HFFc6 (cell line): Measurements from ENCODE around the gene ADGRB3. TPM values are rescaled to one million over a fixed set of nuclear protein-coding genes. Genes with fewer than 3 reads are reported as not detected.

Experiments used
- DNase-seq: peaks from one replicate; pipeline ENCODE4 v3.0.0-alpha.2; 2018
- H3K27ac Mint-ChIP-seq: 2 replicates; pipeline ENCODE4 v1.8.0; 2020; ENCODE audit warnings: mild to moderate bottlenecking, mixed read lengths
- H3K27me3 Mint-ChIP-seq: 2 replicates; pipeline ENCODE4 v1.8.0; 2021; ENCODE audit warnings: mild to moderate bottlenecking, moderate library complexity, mixed read lengths; ENCODE audit not compliant: insufficient read depth
- H3K36me3 Mint-ChIP-seq: 2 replicates; pipeline ENCODE4 v1.8.0; 2021; ENCODE audit warnings: low read depth, mixed read lengths
- H3K4me1 Mint-ChIP-seq: 2 replicates; pipeline ENCODE4 v1.8.0; 2020; ENCODE audit warnings: low read depth, mixed read lengths
- H3K4me3 Mint-ChIP-seq: 2 replicates; pipeline ENCODE4 v1.8.0; 2020; ENCODE audit warnings: mild to moderate bottlenecking, moderate library complexity, mixed read lengths
- H3K9me3 Mint-ChIP-seq: 2 replicates; pipeline ENCODE4 v1.8.0; 2020; ENCODE audit warnings: mild to moderate bottlenecking, mixed read lengths
- total RNA-seq, 6 experiments: library from RNA; stranded (reverse); fragmentation: NEBNext Ultra II Directional; extraction: Animal tissue kit (Norgen Biotek cat#: 25700); gene quantifications; 2 replicates in 1 of 6; 3 replicates in 5 of 6; pipeline ENCODE4 v1.2.3, GENCODE V29; 2021
- TF ChIP-seq, protein P1 (sequence below): fragments of 200-600 bp; sonication (generic); IDR thresholded peaks from 2 replicates; pipeline ENCODE4 v1.5.0; 2021; ENCODE audit warnings: antibody characterized with exemption, mild to moderate bottlenecking

The ADGRB3 gene
- total RNA-seq, 6 experiments from 2014 or later, result 0.05 to 0.07 (median 0.05) TPM; not detected in 3

DNA sequence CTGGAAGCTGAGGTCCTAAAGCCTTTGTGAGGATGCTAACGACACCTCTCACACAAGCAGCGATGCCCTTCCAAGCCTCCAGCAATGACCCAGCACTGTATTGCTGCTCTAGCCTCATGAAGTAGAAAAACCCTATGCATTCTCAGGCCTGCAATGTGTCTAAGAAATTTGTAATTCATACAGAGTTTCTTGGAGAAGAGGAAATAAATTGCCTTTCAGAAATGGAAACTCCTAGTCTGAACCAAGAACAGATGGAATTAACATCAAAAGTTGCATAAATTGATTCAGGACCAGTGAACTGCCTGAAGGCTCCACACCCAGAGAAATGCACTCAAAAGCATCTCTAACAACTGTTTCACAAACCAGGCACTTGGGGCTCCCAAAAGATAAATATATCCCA lies 353.6 kb downstream of the ADGRB3 start:
- peaks cover 24% of the 10 kb centered on the region for H3K9me3 Mint-ChIP-seq
- no peaks in the 10 kb centered on the region for H3K4me1 Mint-ChIP-seq
- H3K27me3 Mint-ChIP-seq, result no peaks in the 10 kb centered on the region
- H3K4me3 Mint-ChIP-seq, result no peak overlapping the region
- no peak for DNase-seq
- H3K27ac Mint-ChIP-seq, result no peak overlapping the region
- no peaks in the 10 kb centered on the region for H3K36me3 Mint-ChIP-seq
- TF ChIP-seq, protein P1, sequence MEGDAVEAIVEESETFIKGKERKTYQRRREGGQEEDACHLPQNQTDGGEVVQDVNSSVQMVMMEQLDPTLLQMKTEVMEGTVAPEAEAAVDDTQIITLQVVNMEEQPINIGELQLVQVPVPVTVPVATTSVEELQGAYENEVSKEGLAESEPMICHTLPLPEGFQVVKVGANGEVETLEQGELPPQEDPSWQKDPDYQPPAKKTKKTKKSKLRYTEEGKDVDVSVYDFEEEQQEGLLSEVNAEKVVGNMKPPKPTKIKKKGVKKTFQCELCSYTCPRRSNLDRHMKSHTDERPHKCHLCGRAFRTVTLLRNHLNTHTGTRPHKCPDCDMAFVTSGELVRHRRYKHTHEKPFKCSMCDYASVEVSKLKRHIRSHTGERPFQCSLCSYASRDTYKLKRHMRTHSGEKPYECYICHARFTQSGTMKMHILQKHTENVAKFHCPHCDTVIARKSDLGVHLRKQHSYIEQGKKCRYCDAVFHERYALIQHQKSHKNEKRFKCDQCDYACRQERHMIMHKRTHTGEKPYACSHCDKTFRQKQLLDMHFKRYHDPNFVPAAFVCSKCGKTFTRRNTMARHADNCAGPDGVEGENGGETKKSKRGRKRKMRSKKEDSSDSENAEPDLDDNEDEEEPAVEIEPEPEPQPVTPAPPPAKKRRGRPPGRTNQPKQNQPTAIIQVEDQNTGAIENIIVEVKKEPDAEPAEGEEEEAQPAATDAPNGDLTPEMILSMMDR, result no peak

DNA sequence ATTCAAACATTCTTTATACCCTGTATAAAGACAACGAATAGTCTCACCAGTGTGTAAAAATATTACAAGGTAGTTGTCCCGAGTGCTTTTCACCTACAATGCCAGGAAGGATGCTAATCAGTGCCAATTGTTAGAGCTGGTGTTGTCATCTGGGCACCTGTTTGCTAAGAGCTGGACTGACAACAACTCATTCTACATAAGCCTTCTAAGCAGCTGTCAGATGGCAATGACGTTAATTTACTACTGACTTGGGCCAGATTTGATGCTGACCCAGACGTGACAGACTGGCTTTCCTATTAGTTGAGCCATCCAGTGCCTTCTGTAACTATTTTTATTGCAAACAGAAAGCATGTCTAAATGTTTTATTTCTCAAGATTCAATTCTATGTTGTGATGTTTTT lies 355.2 kb downstream of the ADGRB3 start:
- no peak for DNase-seq
- Mint-ChIP-seq H3K36me3 (no peaks in the 10 kb centered on the region), H3K27ac (no peak overlapping the region), H3K4me1 (no peaks in the 10 kb centered on the region), H3K27me3 (no peaks in the 10 kb centered on the region), H3K4me3 (no peak overlapping the region), H3K9me3 (peaks cover 23% of the 10 kb centered on the region)
- TF ChIP-seq, protein P1, result no peak

DNA sequence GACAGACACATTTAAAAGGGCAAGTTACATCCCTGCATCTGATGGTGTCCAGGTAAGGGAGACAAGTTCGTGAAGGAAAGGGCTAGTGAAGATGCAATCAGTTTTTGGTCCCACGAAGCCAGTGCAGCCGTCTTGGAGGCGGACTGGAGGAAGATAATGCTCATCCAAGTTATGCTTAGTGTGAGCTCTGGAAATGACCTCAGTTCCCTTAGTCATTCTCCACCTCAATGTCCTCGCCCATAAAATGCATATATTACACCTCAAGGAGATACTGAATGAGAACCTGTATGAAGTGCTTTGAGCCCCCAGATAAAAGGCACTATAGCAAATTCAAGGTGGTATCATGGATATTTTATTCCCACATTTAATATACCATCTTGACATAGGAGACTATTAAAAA lies 358.8 kb downstream of the ADGRB3 start:
- no peak for DNase-seq
- Mint-ChIP-seq H3K36me3 (no peaks in the 10 kb centered on the region), H3K9me3 (peaks cover 30% of the 10 kb centered on the region), H3K27me3 (no peaks in the 10 kb centered on the region), H3K27ac (no peak overlapping the region), H3K4me1 (no peaks in the 10 kb centered on the region), H3K4me3 (no peak overlapping the region)
- TF ChIP-seq, protein P1, result no peak

DNA sequence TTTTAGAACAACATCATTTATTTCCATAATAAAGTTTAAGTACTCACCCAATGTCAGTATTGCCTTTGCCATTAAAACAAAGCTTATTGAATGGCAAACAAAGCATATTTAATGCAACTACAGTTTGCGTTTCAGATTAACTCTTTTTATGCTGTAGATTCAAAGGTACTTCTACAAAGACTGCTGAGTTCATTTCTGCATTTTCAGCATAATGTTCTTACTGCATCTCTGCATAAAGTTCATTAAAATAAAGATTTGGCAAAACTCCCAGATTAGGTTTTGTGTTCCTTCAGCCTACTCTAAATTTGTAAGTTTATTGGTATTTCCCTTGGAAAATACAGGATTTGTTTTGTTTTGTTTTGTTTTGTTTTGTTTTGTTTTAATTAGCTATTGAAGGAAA lies 359.4 kb downstream of the ADGRB3 start:
- Mint-ChIP-seq H3K36me3 (no peaks in the 10 kb centered on the region), H3K4me1 (no peaks in the 10 kb centered on the region), H3K27me3 (no peaks in the 10 kb centered on the region), H3K4me3 (no peak overlapping the region), H3K27ac (no peak overlapping the region), H3K9me3 (peaks cover 30% of the 10 kb centered on the region)
- TF ChIP-seq, protein P1, result no peak
- no peak for DNase-seq

DNA sequence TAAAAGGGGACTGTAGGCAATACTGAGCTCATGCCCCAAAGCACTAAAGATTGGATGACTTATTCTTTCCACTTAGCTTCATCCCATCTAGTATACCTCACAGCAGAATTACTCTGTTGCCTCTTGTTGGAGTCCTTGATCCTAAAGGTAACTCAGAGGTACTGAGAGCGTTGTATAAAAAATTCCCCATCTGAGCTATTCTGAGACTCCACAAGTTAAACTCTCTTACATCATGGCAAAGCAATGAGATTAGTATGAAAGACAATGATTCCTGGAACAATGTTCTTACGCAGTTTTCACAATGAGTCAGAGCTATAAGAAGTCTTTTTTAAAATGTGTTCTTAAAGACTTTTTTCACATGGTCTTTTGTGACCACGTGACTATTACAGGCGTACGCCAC lies 370.1 kb downstream of the ADGRB3 start:
- no peaks in the 10 kb centered on the region for H3K36me3 Mint-ChIP-seq
- TF ChIP-seq, protein P1, result no peak
- H3K27ac Mint-ChIP-seq, result no peak overlapping the region
- DNase-seq, result no peak
- no peaks in the 10 kb centered on the region for H3K27me3 Mint-ChIP-seq
- peaks cover 44% of the 10 kb centered on the region for H3K9me3 Mint-ChIP-seq
- no peaks in the 10 kb centered on the region for H3K4me1 Mint-ChIP-seq
- H3K4me3 Mint-ChIP-seq, result no peak overlapping the region

DNA sequence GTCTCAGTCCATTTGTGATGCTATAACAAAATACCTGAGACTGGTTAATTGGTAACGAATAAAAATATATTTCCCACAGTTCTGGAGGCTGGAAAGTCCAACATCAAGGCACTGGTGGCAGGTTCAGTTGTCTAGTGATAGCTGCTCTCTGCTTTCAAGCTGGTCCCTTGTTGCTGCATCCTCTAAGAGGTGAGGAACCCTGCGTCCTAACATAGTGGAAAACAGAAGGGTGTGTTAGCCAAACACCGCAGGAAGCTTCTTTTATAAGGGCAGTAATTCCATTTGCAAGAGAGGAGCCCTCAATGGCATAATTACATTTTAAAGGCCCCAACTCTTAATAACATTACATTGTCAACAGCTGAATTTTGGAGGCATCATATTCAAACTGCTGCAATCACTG lies 372.7 kb downstream of the ADGRB3 start:
- TF ChIP-seq, protein P1, result no peak
- no peak overlapping the region for H3K27ac Mint-ChIP-seq
- no peak overlapping the region for H3K4me3 Mint-ChIP-seq
- H3K4me1 Mint-ChIP-seq, result no peaks in the 10 kb centered on the region
- no peak for DNase-seq
- H3K9me3 Mint-ChIP-seq, result peaks cover 51% of the 10 kb centered on the region
- no peaks in the 10 kb centered on the region for H3K36me3 Mint-ChIP-seq
- no peaks in the 10 kb centered on the region for H3K27me3 Mint-ChIP-seq
